Ascending aorta (tissue), 2 donors: Measurements from ENCODE around the gene MEG3. TPM values are rescaled to one million over a fixed set of nuclear protein-coding genes. Genes with fewer than 3 reads are reported as not detected.
A peak's percentile ranks its signal among the peaks of the same experiment; 100 is the strongest.

Experiments used
- DNase-seq, 2 donors: peaks; one replicate each; pipeline ENCODE4 v3.0.0-alpha.2; 2019; ENCODE audit warnings: low spot score in 2 of 2
- H3K27ac ChIP-seq, 2 donors: fragments of 200-600 bp; sonication (generic); one replicate each; pipeline ENCODE4 v1.5.1; 2016 to 2017; ENCODE audit warnings: mild to moderate bottlenecking in 1 of 2
- H3K27me3 ChIP-seq: fragments of 200-600 bp; sonication (generic); one replicate; pipeline ENCODE4 v1.5.1; 2017
- H3K36me3 ChIP-seq, 2 donors: fragments of 200-600 bp; sonication (generic); one replicate each; pipeline ENCODE4 v1.5.1; 2016
- H3K4me1 ChIP-seq, 2 donors: fragments of 200-600 bp; sonication (generic); one replicate each; pipeline ENCODE4 v1.5.1; 2016 to 2017; ENCODE audit warnings: mild to moderate bottlenecking in 1 of 2
- H3K4me3 ChIP-seq, 2 donors: fragments of 200-600 bp; sonication (generic); one replicate each; pipeline ENCODE4 v1.5.1; 2016 to 2017; ENCODE audit warnings: mild to moderate bottlenecking in 1 of 2
- H3K9me3 ChIP-seq, 2 donors: fragments of 200-600 bp; sonication (generic); one replicate each; pipeline ENCODE4 v1.5.1; 2016
- CTCF ChIP-seq, 3 experiments: fragments of 200-600 bp in 2 of 3; fragments of 450-650 bp in 1 of 3; sonication (generic) in 2 of 3; IDR thresholded peaks; one replicate each; pipeline ENCODE4 v1.5.1; 2016 to 2019; ENCODE audit warnings: antibody characterized with exemption in 3 of 3, mild to moderate bottlenecking in 1 of 3, moderate library complexity in 1 of 3
- intact Hi-C: fragments of 100-400 bp; cut with DNase I; formaldehyde crosslinking; loops from one replicate; pipeline ENCODE4 v1.15.1; 2023
- total RNA-seq: library from RNA; depleted of rRNA; stranded (reverse); fragments of >200 nt; gene quantifications from one replicate; pipeline ENCODE4 v1.1.0, GENCODE V29; 2016

MEG3 gene
- total RNA-seq, 1 donor from 2014 or later, result 105 TPM

GRCh38 chr14:100887728-100888335 lies 61.9 kb downstream of the MEG3 start:
- H3K36me3 ChIP-seq, result no peaks in the 10 kb centered on the region

GRCh38 chr14:100888789-100889315 lies 62.9 kb downstream of the MEG3 start:
- intact Hi-C loops, result no loop called here
- H3K4me3 ChIP-seq, result no peak overlapping the region
- H3K9me3 ChIP-seq, result no peaks in the 10 kb centered on the region
- H3K27ac ChIP-seq, result no peak overlapping the region
- no peaks in the 10 kb centered on the region for H3K27me3 ChIP-seq
- no peaks in the 10 kb centered on the region for H3K4me1 ChIP-seq
- TF ChIP-seq CTCF (IDR thresholded peaks at IDR 0.05), result no peak
- no peak for DNase-seq
- no peaks in the 10 kb centered on the region for H3K36me3 ChIP-seq

More at GRCh38 chr14:100887728-100888335, 61.9 kb downstream of the MEG3 start:
- no peaks in the 10 kb centered on the region for H3K4me1 ChIP-seq
- no peaks in the 10 kb centered on the region for H3K27me3 ChIP-seq
- no peaks in the 10 kb centered on the region for H3K9me3 ChIP-seq
- intact Hi-C loops, result no loop called here
- DNase-seq, result no peak
- no peak for TF ChIP-seq CTCF (IDR thresholded peaks at IDR 0.05)
- no peak overlapping the region for H3K4me3 ChIP-seq
- H3K27ac ChIP-seq, result no peak overlapping the region

GRCh38 chr14:100889641-100890040 lies 63.7 kb downstream of the MEG3 start:
- Histone ChIP-seq H3K27ac (no peak overlapping the region), H3K36me3 (no peaks in the 10 kb centered on the region), H3K4me3 (no peak overlapping the region), H3K9me3 (no peaks in the 10 kb centered on the region), H3K27me3 (no peaks in the 10 kb centered on the region), H3K4me1 (no peaks in the 10 kb centered on the region)
- TF ChIP-seq CTCF (IDR thresholded peaks at IDR 0.05), result no peak
- intact Hi-C loops, result no loop called here
- DNase-seq, result peak in 1 of 2 donors; percentile 5

GRCh38 chr14:100890061-100890850 lies 64.3 kb downstream of the MEG3 start:
- H3K4me1 ChIP-seq, result no peaks in the 10 kb centered on the region
- H3K9me3 ChIP-seq, result no peaks in the 10 kb centered on the region
- no peak overlapping the region for H3K27ac ChIP-seq
- H3K27me3 ChIP-seq, result no peaks in the 10 kb centered on the region
- no peak overlapping the region for H3K4me3 ChIP-seq
- no peak for TF ChIP-seq CTCF (IDR thresholded peaks at IDR 0.05)
- intact Hi-C loops, result no loop called here
- H3K36me3 ChIP-seq, result no peaks in the 10 kb centered on the region
- DNase-seq, result peak in 1 of 2 donors; percentile 18

- intact Hi-C loops, result no loop called here
- Histone ChIP-seq H3K4me1 (no peaks in the 10 kb centered on the region), H3K27ac (no peak overlapping the region), H3K27me3 (no peaks in the 10 kb centered on the region), H3K36me3 (no peaks in the 10 kb centered on the region), H3K4me3 (no peak overlapping the region), H3K9me3 (no peaks in the 10 kb centered on the region)
- no peak for TF ChIP-seq CTCF (IDR thresholded peaks at IDR 0.05)
- DNase-seq, result no peak
Measured at GRCh38 chr14:100891051-100891450, 65.1 kb downstream of the MEG3 start.
